Measurements from ENCODE around the gene HIC1. TPM values are rescaled to one million over a fixed set of nuclear protein-coding genes. Genes with fewer than 3 reads are reported as not detected.
A peak's percentile ranks its signal among the peaks of the same experiment; 100 is the strongest.

The HIC1 gene
- total RNA-seq, 1 donor from 2014 or later, result 19.0 TPM

DNA sequence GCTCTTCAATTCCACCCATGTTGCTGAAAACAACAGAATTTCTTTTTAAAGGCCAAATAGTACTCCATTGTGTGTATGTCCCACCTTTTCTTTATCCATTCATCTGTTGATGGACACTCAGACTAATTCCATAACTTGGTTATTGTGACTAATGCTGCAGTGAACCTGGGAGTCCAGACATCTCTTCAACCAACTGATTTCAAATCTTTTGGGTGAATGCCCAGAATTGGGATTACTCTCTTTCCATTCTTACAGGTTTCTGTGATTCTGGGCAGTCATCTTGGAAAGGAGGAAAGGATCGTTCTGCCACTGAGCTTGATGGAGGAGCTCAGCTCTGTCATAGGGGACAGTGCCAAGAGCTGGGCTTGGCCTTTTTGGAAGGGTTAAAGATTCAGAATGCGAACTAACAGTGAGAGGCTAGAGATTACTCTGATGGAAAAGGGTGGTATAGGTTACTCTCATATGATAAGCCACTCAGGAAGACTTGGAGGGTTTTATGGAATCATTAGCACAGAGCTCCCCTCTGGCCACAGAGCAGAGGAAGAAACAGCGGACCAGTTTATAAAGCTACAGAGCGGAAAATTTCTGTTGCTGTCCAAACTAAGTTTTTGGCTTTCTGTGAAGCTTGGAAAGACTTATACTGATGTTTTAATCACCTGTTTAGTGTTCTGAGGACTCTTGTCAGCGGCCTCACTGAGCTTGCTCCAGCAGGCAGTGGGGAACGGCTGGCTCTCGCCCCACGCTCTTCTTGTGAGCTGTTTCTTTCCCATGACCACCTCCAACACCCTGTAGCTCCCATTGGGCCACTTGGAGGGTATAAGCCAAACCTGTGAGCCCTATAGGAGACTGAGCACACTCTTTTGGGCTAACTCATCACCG lies 48.3 kb downstream of the HIC1 start:
- peak; percentile 78 for DNase-seq (ENCODE audit: low spot score)

DNA sequence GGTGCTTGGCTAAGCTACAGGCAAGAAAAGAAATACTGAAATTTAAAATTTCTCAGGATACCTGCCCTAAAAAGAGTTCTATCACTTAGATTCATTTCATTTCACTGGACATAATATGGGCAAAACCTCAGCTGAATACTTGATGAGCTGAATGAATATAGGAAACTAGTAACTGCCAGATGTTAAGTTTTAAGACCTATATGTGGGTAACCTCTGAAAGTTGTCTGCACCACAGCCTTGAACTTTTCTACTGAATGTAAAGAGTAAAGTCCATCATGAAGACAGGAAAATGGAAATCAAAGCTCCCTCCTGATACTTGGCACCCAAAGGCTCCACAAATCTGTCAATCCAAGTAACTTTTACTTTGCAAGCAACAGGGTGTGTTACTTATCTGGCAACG lies 50.8 kb downstream of the HIC1 start:
- no peak for DNase-seq (ENCODE audit: low spot score)

DNA sequence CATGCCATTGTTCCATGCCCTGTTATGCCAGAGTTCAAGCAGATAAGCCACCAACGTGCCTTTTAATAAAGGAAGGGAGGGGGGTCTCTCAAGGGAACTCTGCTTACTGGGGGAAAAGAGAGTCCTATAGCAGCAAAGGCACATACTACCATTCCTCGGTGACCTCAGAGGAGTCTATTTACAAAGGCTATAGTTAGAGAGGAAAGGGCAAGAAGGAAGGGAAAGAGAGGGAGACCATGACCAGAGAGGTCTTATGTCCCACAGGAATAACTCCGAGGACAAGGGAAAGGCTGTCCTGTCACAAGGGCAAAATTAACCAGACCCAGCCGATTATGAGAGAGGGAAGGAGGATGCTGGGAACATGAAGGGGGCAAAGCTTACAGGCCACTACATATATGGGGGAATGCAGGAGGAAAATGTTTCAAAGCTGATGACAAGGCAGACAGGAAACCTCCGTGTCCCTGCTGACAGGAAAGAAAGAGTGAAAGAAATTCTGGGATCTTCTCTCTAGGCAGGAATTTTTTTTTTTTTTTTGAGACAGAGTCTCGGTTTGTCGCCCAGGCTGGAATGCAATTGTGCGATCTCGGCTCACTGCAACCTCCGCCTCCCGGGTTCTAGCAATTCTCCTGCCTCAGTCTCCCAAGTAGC lies 51.5 kb downstream of the HIC1 start:
- no peak for DNase-seq (ENCODE audit: low spot score)

DNA sequence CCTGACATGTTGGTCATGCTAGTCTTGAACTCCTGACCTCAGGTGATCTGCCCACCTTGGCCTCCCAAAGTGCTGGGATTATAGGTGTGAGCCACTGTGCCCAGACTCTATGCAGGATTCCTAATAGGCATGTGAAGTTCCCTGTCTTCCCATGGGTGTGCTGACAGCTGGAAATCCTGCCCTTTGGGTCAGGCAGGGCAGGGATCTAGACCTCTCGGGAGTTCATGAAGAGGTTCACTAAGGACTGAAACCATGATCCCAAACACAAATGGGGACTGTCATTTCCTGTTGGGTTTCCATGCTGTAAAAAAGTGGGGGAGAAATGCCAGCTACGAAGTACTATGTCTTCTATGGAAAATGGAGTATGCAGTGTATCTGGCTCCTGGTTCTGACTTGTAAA lies 52.1 kb downstream of the HIC1 start:
- DNase-seq (ENCODE audit: low spot score), result no peak

DNA sequence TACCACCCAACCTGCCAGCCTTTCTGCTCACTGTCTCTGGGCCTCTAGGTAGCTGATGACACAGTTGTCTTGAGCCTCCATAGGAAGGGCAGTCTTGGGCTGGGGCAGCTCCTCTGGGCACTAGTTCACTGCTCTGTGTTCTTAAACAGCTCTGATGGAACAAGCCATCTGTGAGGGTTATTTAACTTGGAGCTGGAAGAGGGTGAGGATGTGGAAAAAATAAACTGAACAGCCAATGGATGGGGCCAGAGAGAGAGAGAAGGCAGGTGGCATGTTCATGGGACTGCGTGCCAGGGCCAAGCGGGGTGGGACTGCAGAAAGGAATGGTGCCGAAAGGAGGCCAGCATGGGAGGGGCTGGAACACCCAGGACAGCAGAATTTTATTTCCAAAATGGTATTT lies 52.6 kb downstream of the HIC1 start:
- DNase-seq (ENCODE audit: low spot score), result no peak

DNA sequence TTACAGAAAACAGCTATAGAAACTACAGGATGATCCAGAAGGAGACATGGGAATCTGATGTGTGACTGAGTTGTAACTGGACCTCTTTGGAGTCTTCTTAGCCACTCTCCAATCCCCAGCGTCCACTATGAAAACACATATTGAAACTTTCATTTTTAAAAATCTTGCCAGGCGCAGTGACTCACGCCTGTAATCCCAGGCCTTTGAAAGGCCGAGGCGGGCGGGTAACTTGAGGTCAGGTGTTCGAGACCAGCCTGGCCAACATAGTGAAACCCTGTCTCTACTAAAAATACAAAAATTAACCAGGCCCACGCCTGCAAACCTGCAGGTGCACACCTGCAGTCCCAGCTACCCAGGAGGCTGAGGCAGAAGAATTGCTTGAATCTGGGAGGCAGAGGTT lies 53.3 kb downstream of the HIC1 start:
- DNase-seq (ENCODE audit: low spot score), result no peak

DNA sequence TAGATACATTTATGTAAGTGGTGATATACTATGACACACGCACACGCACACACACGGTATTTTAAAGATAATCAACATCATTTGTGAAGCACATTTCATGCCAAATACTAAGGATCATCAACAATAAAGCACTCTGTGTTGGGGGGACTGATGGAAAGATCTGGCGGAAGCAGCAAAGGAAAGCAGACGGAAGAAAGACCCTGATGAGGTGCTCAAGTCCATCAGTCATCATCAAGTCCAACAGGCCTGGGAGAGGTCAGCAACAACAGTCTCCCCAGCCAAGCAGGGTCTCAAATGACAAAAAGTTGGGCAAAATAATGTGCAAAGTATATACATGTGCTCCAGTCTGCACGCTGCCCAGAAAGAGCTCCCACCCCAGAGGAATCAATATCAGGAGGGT lies 55.5 kb downstream of the HIC1 start:
- no peak for DNase-seq (ENCODE audit: low spot score)

DNA sequence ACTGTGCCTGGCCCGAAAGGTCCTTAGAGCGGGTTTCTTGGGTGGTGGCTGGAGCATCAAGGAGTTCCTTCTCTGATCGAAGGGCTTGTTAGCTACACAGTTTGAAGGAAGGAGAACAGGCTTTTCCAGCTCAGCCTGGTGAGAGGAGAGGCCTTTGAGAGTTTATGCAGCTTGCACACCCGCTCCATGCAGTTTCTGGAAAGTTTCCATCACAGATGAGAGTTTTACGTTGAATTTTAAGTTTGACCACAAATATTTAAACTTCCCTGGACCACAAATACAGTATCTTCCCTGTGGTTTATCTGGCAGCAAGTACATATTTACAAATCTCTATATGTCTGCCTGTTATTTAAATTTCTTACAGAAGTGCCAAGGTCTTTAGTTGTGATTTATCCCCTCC lies 56.8 kb downstream of the HIC1 start:
- peak; percentile 92 for DNase-seq (ENCODE audit: low spot score)

Other genes with a start within 250 kb of the HIC1 start
- 42.9 TPM for gene SMYD4, start 225.2 kb upstream of the HIC1 start, total RNA-seq (ENCODE audit: insufficient read depth, low replicate concordance)
- gene RPA1, start 225.1 kb upstream of the HIC1 start, total RNA-seq (ENCODE audit: insufficient read depth, low replicate concordance), result 22.4 TPM
- not detected for gene RTN4RL1, start 29.8 kb upstream of the HIC1 start, total RNA-seq (ENCODE audit: insufficient read depth, low replicate concordance)
- gene DPH1, start 24.9 kb upstream of the HIC1 start, total RNA-seq (ENCODE audit: insufficient read depth, low replicate concordance), result 13.0 TPM
- gene OVCA2, start 13.1 kb upstream of the HIC1 start, total RNA-seq (ENCODE audit: insufficient read depth, low replicate concordance), result 22.6 TPM
- 29.1 TPM for gene SMG6, start 248.7 kb downstream of the HIC1 start, total RNA-seq (ENCODE audit: insufficient read depth, low replicate concordance)
- 8.2 TPM for gene SRR, start 248.8 kb downstream of the HIC1 start, total RNA-seq (ENCODE audit: insufficient read depth, low replicate concordance)

Data from umbilical cord (tissue), 2 donors.